GM19193 (cell line): ENCODE results near the gene HOXA4.

Source experiments
- POLR2A ChIP-seq: IDR thresholded peaks from 4 replicates; pipeline ENCODE4 v1.6.1; 2011; ENCODE audit not compliant: insufficient read depth, insufficient read length; ENCODE audit errors: extremely low read depth

The HOXA4 gene

GRCh38 chr7:27147199-27148030 is 16.9 kb upstream of the HOXA4 start, which contains the start of gene HOXA6:
TSS of gene HOXA6 (minus strand) at chr7:27147774. CDS start at chr7:27147749, 25 bp downstream.
- TF ChIP-seq POLR2A, result no peak

DNA sequence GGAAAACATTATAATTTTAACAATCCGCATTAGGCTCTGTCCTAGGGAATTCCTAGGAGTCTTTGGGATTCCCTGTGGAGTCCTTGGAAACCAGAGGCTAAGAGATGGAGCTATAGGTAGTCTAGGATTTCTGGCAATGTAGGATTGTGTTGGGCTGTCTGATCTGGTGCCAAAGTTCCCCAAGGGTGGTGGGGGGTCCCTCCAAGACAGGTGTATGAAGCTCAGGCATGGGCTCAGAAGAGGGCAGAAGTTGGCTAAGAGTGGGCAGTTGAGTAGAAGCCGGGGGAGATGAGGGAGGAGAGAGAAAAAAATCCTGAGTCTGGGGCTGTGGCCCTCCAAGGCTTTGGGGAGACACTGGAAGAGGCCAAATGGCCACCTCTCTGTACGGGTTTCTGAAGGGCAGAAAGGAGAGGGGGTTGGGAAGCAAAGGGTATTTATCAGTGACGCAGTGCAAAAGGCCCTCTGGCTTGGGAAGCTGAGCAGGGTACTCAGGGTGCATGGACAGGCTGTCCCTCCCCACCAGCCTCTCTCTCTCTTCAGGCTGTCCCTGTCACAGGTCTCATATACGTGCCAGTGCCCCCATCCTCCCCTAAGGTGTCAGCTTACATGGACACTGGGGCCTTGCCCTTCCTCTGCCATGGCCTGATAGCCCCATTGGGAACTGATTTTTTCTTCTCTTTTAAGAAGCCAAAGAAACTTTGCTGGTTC is 16.1 kb upstream of the HOXA4 start:
- TF ChIP-seq POLR2A, result no peak

- TF ChIP-seq POLR2A, result no peak
Observed at GRCh38 chr7:27145914-27146412, 15.4 kb upstream of the HOXA4 start.

DNA sequence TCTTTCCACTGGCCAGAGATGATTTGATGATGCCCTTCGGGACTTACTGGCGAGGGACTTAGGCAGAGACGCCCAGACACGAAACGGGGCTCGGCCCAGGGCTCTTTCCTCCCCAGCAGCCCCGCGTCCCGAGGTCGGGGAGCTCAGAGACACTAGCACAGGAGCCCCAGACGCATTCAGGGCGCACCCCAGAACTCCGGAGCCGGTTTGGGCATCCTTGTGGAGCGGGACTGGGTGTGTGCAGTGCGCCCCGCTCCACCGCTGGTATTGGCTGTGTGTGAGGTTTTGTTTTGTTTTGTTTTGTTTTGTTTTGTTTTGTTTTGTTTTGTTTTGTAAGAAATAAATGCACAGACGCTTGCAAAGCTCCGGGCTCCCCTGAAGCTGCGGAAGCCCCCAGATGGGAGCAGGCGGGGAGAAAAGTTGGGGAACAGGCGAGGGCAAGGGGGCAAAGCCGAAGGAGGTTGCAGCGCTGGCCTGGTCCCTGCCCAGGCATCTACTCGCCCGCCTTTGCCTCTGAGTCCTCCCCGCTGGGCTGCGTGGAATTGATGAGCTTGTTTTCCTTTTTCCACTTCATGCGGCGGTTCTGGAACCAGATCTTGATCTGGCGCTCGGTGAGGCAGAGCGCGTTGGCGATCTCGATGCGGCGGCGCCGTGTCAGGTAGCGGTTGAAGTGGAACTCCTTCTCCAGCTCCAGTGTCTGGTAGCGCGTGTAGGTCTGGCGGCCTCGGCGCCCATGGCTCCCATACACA is 14.8 kb upstream of the HOXA4 start:
- no peak for TF ChIP-seq POLR2A

DNA sequence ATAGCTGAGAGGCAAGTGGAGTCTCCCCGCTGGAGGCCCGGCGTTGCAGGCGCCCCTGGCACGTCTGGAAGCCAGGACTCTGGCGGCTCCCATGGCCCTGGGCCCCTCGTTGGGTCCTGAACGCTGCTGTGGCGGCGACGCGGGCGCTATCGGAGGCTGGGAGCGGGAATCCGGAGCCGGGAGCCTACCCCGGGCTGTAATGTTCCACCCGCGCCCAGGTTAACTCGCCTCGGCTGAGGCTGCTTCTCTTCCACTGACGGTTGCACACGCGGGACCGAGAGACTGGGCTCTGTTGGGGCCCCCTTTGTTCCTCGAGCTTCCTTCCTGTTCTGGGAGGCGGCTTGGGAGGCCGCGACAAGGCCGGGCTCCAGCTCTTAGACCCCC is 14.2 kb upstream of the HOXA4 start:
- TF ChIP-seq POLR2A, result no peak

GRCh38 chr7:27143950-27144780 is 13.6 kb upstream of the HOXA4 start:
- no peak for TF ChIP-seq POLR2A

GRCh38 chr7:27143023-27143949 is 12.7 kb upstream of the HOXA4 start, which contains the start of gene HOXA5:
TSS of gene HOXA5 (minus strand) at chr7:27143681. CDS start at chr7:27143607, 74 bp downstream.
- no peak for TF ChIP-seq POLR2A

DNA sequence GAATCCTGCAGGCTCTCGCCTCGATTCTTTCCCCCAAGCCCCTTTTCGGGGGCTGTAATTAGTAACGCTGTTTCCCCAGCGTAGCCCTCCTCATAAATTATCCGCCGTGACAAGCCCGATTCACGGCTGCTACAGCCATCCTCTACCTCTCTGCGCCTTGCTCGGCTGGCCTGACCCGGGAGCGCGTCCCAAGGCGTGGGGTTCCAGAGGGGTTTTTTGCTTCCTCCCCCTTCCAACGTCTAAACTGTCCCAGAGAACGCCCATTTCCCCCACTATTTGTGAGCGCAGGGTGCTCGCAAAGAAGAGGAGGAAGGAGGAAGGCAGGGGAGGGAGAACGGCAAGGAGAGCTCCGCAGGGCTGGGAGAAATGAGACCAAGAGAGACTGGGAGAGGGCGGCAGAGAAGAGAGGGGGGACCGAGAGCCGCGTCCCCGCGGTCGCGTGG is 12.0 kb upstream of the HOXA4 start:
- no peak for TF ChIP-seq POLR2A

DNA sequence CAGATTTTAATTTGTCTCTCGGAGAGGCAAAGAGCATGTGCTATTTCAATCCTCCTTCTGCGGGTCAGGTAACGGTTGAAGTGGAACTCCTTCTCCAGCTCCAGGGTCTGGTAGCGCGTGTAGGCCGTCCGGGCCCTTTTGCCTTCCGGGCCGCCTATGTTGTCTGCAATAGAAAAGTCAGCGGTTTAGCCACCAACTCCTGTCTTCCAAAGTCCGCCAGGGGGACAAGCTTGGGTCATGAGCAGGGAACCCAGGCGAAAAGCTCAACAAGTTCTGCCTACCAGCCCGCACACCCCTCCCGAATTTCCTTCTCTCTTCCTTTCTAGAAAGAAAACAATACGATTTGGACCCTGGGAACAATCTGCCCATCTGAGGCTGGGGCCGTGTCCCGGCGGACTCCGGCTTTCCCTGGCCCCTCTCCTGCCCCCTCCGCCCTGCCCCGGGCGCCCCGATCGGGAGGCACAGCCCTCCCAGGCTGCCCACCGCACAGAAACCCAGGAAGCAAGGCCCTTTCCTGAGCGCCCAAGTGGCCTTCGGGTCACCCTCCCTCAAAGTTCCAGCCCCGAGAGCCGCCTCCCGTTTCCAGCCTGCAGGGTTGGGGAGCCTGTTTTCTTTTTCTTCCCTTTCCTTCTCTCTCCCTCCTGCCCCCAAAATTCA is 11.5 kb upstream of the HOXA4 start:
- no peak for TF ChIP-seq POLR2A

DNA sequence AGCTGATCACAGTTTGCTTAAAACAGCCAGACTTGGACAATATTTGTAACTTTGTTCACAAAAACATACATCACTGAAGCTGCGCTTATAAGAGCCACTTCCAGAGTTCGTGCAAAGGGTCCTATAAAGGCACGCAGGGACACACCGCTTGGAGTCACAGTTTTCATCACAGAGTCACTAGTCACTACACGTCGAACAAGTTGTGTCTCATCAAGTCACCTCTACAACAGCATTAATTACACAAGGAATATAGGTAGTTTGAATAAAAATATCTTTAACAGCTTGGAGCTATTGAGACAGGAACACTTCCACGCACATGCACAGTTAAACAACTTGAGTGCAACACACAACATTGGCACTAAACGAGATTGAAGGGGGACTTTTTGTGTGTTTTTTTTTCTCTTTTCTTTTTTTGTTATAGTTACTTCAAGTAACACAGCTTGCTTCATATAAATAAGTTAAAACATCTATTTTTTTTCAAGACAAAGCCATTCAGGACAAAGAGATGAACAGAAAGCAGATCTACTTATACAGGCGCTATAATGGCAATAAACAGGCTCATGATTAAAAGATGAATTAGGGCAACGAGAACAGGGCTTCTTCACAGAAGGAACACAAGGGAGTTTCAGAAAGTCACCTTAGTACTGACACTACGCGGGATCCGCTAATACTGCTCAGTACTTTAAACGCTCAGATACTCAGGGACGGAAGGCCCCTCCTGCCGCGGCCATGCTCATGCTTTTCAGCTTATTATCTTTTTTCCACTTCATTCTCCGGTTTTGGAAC is 10.8 kb upstream of the HOXA4 start:
- no peak for TF ChIP-seq POLR2A

- TF ChIP-seq POLR2A, result no peak
Observed at GRCh38 chr7:27140126-27140857, 9.7 kb upstream of the HOXA4 start.
